IMR-90 (cell line): Measurements from ENCODE around the gene SNRNP27. TPM values are rescaled to one million over a fixed set of nuclear protein-coding genes. Genes with fewer than 3 reads are reported as not detected.

Source experiments
- ATAC-seq: fragments of 200-7000 bp; cut with Tn5 transposase; 2 replicates; pipeline ENCODE4 v1.9.1; 2020; ENCODE audit warnings: low read depth, mild to moderate bottlenecking, moderate library complexity
- BruUV-seq: library from RNA; stranded (reverse); fragments of 400-500 nt; replicated peaks from 2 replicates; lab custom pipeline; 2021; lab: Mats Ljungman, UMichigan
- CTCF ChIA-PET: fragments of 300-600 bp; formaldehyde crosslinking; extraction: SDS; loops from one replicate; lab custom pipeline; 2021; ENCODE audit warnings: antibody characterized with exemption; lab: Yijun Ruan, JAX
- POLR2A ChIA-PET: fragments of 300-600 bp; sonication (Branson Sonifier 250); formaldehyde crosslinking; loops from one replicate; lab custom pipeline; 2022; ENCODE audit warnings: antibody characterized with exemption; ENCODE audit not compliant: unreplicated experiment; lab: Charles Lee
- DNase-seq: peaks from one replicate; pipeline ENCODE4 v3.0.0; 2013
- H2AFZ ChIP-seq: replicated peaks from 2 replicates; pipeline ENCODE3; 2013; ENCODE audit warnings: low read length, mild to moderate bottlenecking; ENCODE audit not compliant: poor library complexity
- H2AK5ac ChIP-seq: 2 replicates; pipeline ENCODE4 v1.6.1; 2013; ENCODE audit warnings: low read depth, low read length, inconsistent platforms
- H2AK9ac ChIP-seq: replicated peaks from 2 replicates; pipeline ENCODE3; 2013; ENCODE audit warnings: mild to moderate bottlenecking, low read depth, low read length, moderate library complexity; ENCODE audit not compliant: poor library complexity
- H2BK120ac ChIP-seq: 2 replicates; pipeline ENCODE4 v1.6.1; 2013; ENCODE audit warnings: low read depth, low read length, inconsistent platforms
- H2BK15ac ChIP-seq: 3 replicates; pipeline ENCODE4 v1.6.1; 2013; ENCODE audit warnings: low read depth, low read length, inconsistent platforms
- H2BK20ac ChIP-seq: 2 replicates; pipeline ENCODE4 v1.6.1; 2013; ENCODE audit warnings: low read depth, mild to moderate bottlenecking, inconsistent platforms, low read length, moderate library complexity
- H2BK5ac ChIP-seq: 2 replicates; pipeline ENCODE4 v1.6.1; 2013; ENCODE audit warnings: mild to moderate bottlenecking, low read depth, low read length, inconsistent platforms; ENCODE audit not compliant: poor library complexity, severe bottlenecking
- H3K14ac ChIP-seq: replicated peaks from 2 replicates; pipeline ENCODE4 v1.6.1; 2013; ENCODE audit warnings: low read depth, low read length, inconsistent platforms
- H3K18ac ChIP-seq: 2 replicates; pipeline ENCODE4 v1.6.1; 2013; ENCODE audit warnings: low read depth, low read length, control low read depth
- H3K23ac ChIP-seq: 2 replicates; pipeline ENCODE4 v1.6.1; 2013; ENCODE audit warnings: low read depth, low read length, inconsistent platforms
- H3K27ac ChIP-seq: 2 replicates; pipeline ENCODE4 v1.5.1; 2013; ENCODE audit warnings: mild to moderate bottlenecking, control low read depth, low read length; ENCODE audit not compliant: insufficient read depth
- H3K27me3 ChIP-seq: 2 replicates; pipeline ENCODE4 v1.6.1; 2013; ENCODE audit warnings: low read length; ENCODE audit not compliant: control insufficient read depth, insufficient read depth
- H3K36me3 ChIP-seq: 2 replicates; pipeline ENCODE4 v1.6.1; 2013; ENCODE audit warnings: low read length, mixed read lengths; ENCODE audit not compliant: control insufficient read depth, insufficient read depth
- H3K4ac ChIP-seq: 2 replicates; pipeline ENCODE4 v1.6.1; 2013; ENCODE audit warnings: low read depth, low read length, inconsistent platforms
- H3K4me1 ChIP-seq: 2 replicates; pipeline ENCODE4 v1.6.1; 2013; ENCODE audit warnings: low read length, mixed read lengths; ENCODE audit not compliant: control insufficient read depth, insufficient read depth
- H3K4me2 ChIP-seq: 2 replicates; pipeline ENCODE4 v1.6.1; 2013; ENCODE audit warnings: low read depth, mild to moderate bottlenecking, control low read depth, low read length, moderate library complexity
- H3K4me3 ChIP-seq: 2 replicates; pipeline ENCODE4 v1.5.1; 2013; ENCODE audit warnings: low read depth, mild to moderate bottlenecking, control low read depth, low read length, moderate library complexity; ENCODE audit not compliant: insufficient read depth
- H3K56ac ChIP-seq: 2 replicates; pipeline ENCODE4 v1.6.1; 2013; ENCODE audit warnings: low read length, inconsistent platforms; ENCODE audit not compliant: insufficient read depth; ENCODE audit errors: extremely low read depth
- H3K79me1 ChIP-seq, 2 experiments: 2 replicates each; pipeline ENCODE4 v1.6.1; 2013; ENCODE audit warnings: low read length in 2 of 2, inconsistent platforms in 1 of 2, low read depth in 1 of 2
- H3K9ac ChIP-seq: 2 replicates; pipeline ENCODE4 v1.6.1; 2013; ENCODE audit warnings: low read depth, low read length, control low read depth
- H3K9me1 ChIP-seq: 2 replicates; pipeline ENCODE4 v1.6.1; 2013; ENCODE audit warnings: low read length, inconsistent platforms; ENCODE audit not compliant: insufficient read depth
- H3K9me3 ChIP-seq: 2 replicates; pipeline ENCODE4 v1.6.1; 2013; ENCODE audit warnings: low read length; ENCODE audit not compliant: control insufficient read depth, insufficient read depth
- H4K20me1 ChIP-seq: 2 replicates; pipeline ENCODE4 v1.6.1; 2013; ENCODE audit warnings: low read length, inconsistent platforms; ENCODE audit not compliant: insufficient read depth
- H4K5ac ChIP-seq: 2 replicates; pipeline ENCODE4 v1.6.1; 2013; ENCODE audit warnings: mild to moderate bottlenecking, low read depth, low read length, control low read depth
- H4K8ac ChIP-seq, 2 experiments: 2 replicates each; pipeline ENCODE4 v1.6.1; 2013; ENCODE audit warnings: low read depth in 2 of 2, low read length in 2 of 2, control low read depth in 1 of 2, inconsistent platforms in 1 of 2
- H4K91ac ChIP-seq: 2 replicates; pipeline ENCODE4 v1.6.1; 2013; ENCODE audit warnings: low read depth, low read length, inconsistent platforms; ENCODE audit not compliant: insufficient read depth
- CEBPB ChIP-seq: IDR thresholded peaks from 2 replicates; pipeline ENCODE4 v1.6.1; 2012; ENCODE audit warnings: low read depth, low read length, improper control_type of control experiment
- MXI1 ChIP-seq: IDR thresholded peaks from 2 replicates; pipeline ENCODE4 v1.6.1; 2012; ENCODE audit warnings: low read depth, mild to moderate bottlenecking, low read length, moderate library complexity, borderline replicate concordance
- WGBS, 2 experiments: methylation state at CpG; one replicate each; pipeline versions ENCODE4 v1.1.5 to v1.1.7; 2013; ENCODE audit warnings: missing lambda C conversion rate in 2 of 2; ENCODE audit not compliant: insufficient read length in 1 of 2; ENCODE audit errors: extremely low coverage in 2 of 2; 5-methylcytosine and 5-hydroxymethylcytosine counted together
- dilution Hi-C: fragments of 300-500 bp; cut with HindIII; formaldehyde crosslinking; loops from one replicate; pipeline ENCODE4 v1.14.3; 2018; ENCODE audit warnings: low sequenced_read_pairs; ENCODE audit not compliant: unreplicated experiment
- in situ Hi-C: fragments of 300-500 bp; cut with MboI; formaldehyde crosslinking; loops from 3 replicates; pipeline ENCODE4 v1.14.3; 2019; ENCODE audit warnings: low sequenced_read_pairs, inconsistent platforms, mixed read lengths
- intact Hi-C: fragments of 100-400 bp; cut with micrococcal nuclease; formaldehyde crosslinking; loops from 2 replicates; pipeline ENCODE4 v1.10.0; 2022
- polyA plus RNA-seq, 3 experiments: library from polyadenylated mRNA; depleted of rRNA; stranded (reverse); fragments of >200 nt; gene quantifications; 2 replicates each; pipeline ENCODE4 v1.2.3, GENCODE V29; 2012; ENCODE audit warnings: low replicate concordance in 1 of 3
- total RNA-seq: library from RNA; depleted of rRNA; stranded (reverse); fragments of >200 nt; gene quantifications from 2 replicates; pipeline ENCODE4 v1.2.3, GENCODE V29; 2012
- TF ChIP-seq, protein P1 (sequence below): conservative IDR thresholded peaks from 2 replicates; pipeline ENCODE4 v1.5.1; 2012; ENCODE audit warnings: mild to moderate bottlenecking, low read depth, low read length, improper control_type of control experiment

Gene SNRNP27
- total and polyA plus RNA-seq, 2 of the 4 experiments (the other 2 are of a cell fraction): 8.8 to 48.3 TPM

DNA sequence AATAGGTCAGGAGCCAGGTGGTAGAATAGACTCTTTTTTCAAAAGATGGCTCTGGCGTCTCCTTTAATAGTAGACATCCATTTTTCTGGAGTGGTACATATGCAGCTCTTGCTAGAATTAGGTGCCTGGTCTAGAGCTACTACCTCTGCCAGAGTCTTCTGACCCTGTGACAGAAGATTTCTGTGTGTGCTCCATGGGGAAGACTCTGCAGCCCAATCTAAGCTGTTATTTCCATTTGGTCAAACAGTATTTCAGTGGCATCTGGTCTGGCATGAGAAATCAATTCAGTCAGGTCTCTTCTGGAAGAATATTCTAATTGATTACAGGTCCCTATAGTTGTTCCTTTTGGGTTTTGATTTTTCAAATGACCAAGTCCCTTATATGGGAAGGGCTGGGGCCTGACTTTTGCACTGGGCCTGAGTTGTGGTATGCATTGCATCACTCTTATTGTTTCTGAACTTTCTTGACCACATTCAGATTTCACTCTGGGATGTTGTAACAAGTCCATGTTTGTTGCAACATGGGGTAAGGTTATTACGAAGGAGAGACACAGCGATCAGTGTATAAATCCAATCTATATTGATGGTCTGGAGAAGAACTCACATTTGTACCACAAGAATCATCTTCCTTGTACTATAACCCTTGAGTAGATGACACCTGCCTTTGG lies 33.2 kb downstream of the SNRNP27 start:
- Histone ChIP-seq H3K18ac (no peak overlapping the region), H2BK5ac (no peak overlapping the region), H2BK20ac (0 out of 2 replicates have a peak overlapping the region, but pooled peaks have one; percentile 9), H3K27ac (no peak overlapping the region), H4K20me1 (no peaks in the 10 kb centered on the region), H3K36me3 (peaks cover 4% of the 10 kb centered on the region), H3K14ac (no peak overlapping the region), H3K4me3 (no peak overlapping the region), H4K5ac (no peak overlapping the region), H4K91ac (no peak overlapping the region), H3K9me3 (no peaks in the 10 kb centered on the region), H3K23ac (no peak overlapping the region), H3K9ac (no peak overlapping the region), H3K4me2 (no peak overlapping the region), H3K56ac (no peak overlapping the region), H2AK9ac (no peak overlapping the region), H2AFZ (no peak overlapping the region), H3K9me1 (peaks cover 3% of the 10 kb centered on the region; the same call in 1 of the 2 replicates), H3K4me1 (peaks cover 2% of the 10 kb centered on the region; the same call in 1 of the 2 replicates), H3K79me1 (peaks cover 6 to 14% of the 10 kb centered on the region in 2 experiments; a peak in 2 of 4 replicates), H2BK120ac (no peak overlapping the region), H2AK5ac (peak overlapping the region; percentile 24; the same call in 1 of the 2 replicates), H4K8ac (peak overlapping the region in 1 of 2 experiments; percentile 17; a peak in 1 of 4 replicates), H3K27me3 (no peaks in the 10 kb centered on the region), H2BK15ac (no peak overlapping the region), H3K4ac (no peak overlapping the region)
- dilution Hi-C loops: no loop called here
- intact Hi-C loops: no loop called here
- no CpG with 5 or more reads among the region's 3 CpGs for WGBS, 2 experiments
- ATAC-seq (no peak), DNase-seq (peak; percentile 45)
- in situ Hi-C loops: no loop called here
- ChIA-PET POLR2A (no interaction called here), CTCF (interaction anchor here (0.5 kb wide), 1 partner anchor 228 kb away, joined by 3 read pairs; no protein-coding TSS in a partner anchor)
- no TSS peak for BruUV-seq
- TF ChIP-seq CEBPB (peak; percentile 89), MXI1 (no peak)
- TF ChIP-seq, protein P1, sequence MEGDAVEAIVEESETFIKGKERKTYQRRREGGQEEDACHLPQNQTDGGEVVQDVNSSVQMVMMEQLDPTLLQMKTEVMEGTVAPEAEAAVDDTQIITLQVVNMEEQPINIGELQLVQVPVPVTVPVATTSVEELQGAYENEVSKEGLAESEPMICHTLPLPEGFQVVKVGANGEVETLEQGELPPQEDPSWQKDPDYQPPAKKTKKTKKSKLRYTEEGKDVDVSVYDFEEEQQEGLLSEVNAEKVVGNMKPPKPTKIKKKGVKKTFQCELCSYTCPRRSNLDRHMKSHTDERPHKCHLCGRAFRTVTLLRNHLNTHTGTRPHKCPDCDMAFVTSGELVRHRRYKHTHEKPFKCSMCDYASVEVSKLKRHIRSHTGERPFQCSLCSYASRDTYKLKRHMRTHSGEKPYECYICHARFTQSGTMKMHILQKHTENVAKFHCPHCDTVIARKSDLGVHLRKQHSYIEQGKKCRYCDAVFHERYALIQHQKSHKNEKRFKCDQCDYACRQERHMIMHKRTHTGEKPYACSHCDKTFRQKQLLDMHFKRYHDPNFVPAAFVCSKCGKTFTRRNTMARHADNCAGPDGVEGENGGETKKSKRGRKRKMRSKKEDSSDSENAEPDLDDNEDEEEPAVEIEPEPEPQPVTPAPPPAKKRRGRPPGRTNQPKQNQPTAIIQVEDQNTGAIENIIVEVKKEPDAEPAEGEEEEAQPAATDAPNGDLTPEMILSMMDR: no peak
